Fibroblast of lung (primary cell): ENCODE results near the gene ZNF546. TPM values are rescaled to one million over a fixed set of nuclear protein-coding genes. Genes with fewer than 3 reads are reported as not detected.

Experiments
- DNase-seq, 2 donors: peaks; one replicate each; pipeline versions ENCODE4 v3.0.0 to v3.0.0-alpha.2; 2010; ENCODE audit warnings: low read depth in 2 of 2
- H2AFZ ChIP-seq: 2 replicates; pipeline ENCODE4 v1.5.1; 2012; ENCODE audit warnings: low read length, control low read depth, inconsistent platforms
- H3K27ac ChIP-seq: 2 replicates; pipeline ENCODE4 v1.5.1; 2011; ENCODE audit warnings: low read length, control low read depth; ENCODE audit not compliant: insufficient read depth
- H3K27me3 ChIP-seq: 2 replicates; pipeline ENCODE4 v1.5.1; 2011; ENCODE audit warnings: mild to moderate bottlenecking, low read length; ENCODE audit not compliant: control insufficient read depth, insufficient read depth
- H3K36me3 ChIP-seq: 2 replicates; pipeline ENCODE4 v1.5.1; 2011; ENCODE audit warnings: low read length; ENCODE audit not compliant: control insufficient read depth, insufficient read depth
- H3K4me1 ChIP-seq: 2 replicates; pipeline ENCODE4 v1.5.1; 2011; ENCODE audit warnings: low read length; ENCODE audit not compliant: control insufficient read depth, insufficient read depth; ENCODE audit errors: extremely low read depth
- H3K4me2 ChIP-seq: 2 replicates; pipeline ENCODE4 v1.5.1; 2011; ENCODE audit warnings: low read length, control low read depth; ENCODE audit not compliant: insufficient read depth; ENCODE audit errors: extremely low read depth
- H3K4me3 ChIP-seq, 4 experiments: fragments of 200-600 bp in 1 of 4; sonication (generic) in 1 of 4; replicated peaks in 1 of 4; 2 replicates each; pipeline ENCODE4 v1.5.1; 2011 to 2016; ENCODE audit warnings: low read length in 4 of 4, low read depth in 3 of 4, mild to moderate bottlenecking in 3 of 4, control low read depth in 2 of 4, inconsistent platforms in 1 of 4, mixed read lengths in 1 of 4; ENCODE audit not compliant: insufficient read depth in 1 of 4; ENCODE audit errors: control extremely low read depth in 1 of 4
- H3K79me2 ChIP-seq: 2 replicates; pipeline ENCODE4 v1.5.1; 2012; ENCODE audit warnings: mild to moderate bottlenecking, low read length, inconsistent platforms; ENCODE audit not compliant: control insufficient read depth, insufficient read depth
- H3K9ac ChIP-seq: 2 replicates; pipeline ENCODE4 v1.5.1; 2011; ENCODE audit warnings: mild to moderate bottlenecking, low read length, control low read depth; ENCODE audit not compliant: insufficient read depth
- H3K9me3 ChIP-seq: 2 replicates; pipeline ENCODE4 v1.5.1; 2012; ENCODE audit warnings: low read depth, low read length; ENCODE audit not compliant: control insufficient read depth, insufficient read depth
- H4K20me1 ChIP-seq: 2 replicates; pipeline ENCODE4 v1.5.1; 2011; ENCODE audit warnings: low read length; ENCODE audit not compliant: control insufficient read depth, insufficient read depth; ENCODE audit errors: extremely low read depth
- EZH2 ChIP-seq: IDR thresholded peaks from 2 replicates; pipeline ENCODE4 v1.5.1; 2012; ENCODE audit warnings: low read length, control low read depth, mild to moderate bottlenecking; ENCODE audit errors: missing control alignments
- polyA plus RNA-seq, 2 donors: library from polyadenylated mRNA; depleted of rRNA in 1 of 2; stranded (reverse) in 1 of 2; unstranded in 1 of 2; fragments of >200 nt; gene quantifications; 2 replicates each; pipeline ENCODE4 v1.2.1, GENCODE V29; 2011 to 2012; ENCODE audit warnings: missing spikeins in 1 of 2
- total RNA-seq: library from RNA; depleted of rRNA; stranded (reverse); fragments of >200 nt; gene quantifications from 2 replicates; pipeline ENCODE4 v1.2.1, GENCODE V29; 2014
- TF ChIP-seq, protein P1 (sequence below), 2 donors: IDR thresholded peaks in 1 of 2; conservative IDR thresholded peaks in 1 of 2; 1 replicate in 1 of 2; 2 replicates in 1 of 2; pipeline ENCODE4 v1.5.1; 2011 to 2012; ENCODE audit warnings: low read length in 2 of 2, control low read depth in 1 of 2, inconsistent platforms in 1 of 2, low read depth in 1 of 2, mild to moderate bottlenecking in 1 of 2

Gene ZNF546
- total and polyA plus RNA-seq, 2 donors (not counting 1 experiment from before 2014, with no cell fraction given) = 1.6 to 15.7 TPM

DNA sequence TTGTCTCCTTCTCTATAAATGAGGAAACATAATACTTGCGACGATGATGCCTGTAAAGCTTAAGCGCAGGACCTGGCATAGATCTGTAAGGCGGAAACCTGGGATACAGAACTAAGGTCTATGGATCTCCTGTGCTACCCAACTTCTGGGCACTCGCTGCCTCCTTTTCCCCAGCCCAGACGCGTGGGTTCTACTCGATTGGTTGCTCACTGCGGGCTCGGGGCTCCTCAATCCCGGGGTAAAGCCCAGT lies 26.5 kb upstream of the ZNF546 start:
- TF ChIP-seq, protein P1, sequence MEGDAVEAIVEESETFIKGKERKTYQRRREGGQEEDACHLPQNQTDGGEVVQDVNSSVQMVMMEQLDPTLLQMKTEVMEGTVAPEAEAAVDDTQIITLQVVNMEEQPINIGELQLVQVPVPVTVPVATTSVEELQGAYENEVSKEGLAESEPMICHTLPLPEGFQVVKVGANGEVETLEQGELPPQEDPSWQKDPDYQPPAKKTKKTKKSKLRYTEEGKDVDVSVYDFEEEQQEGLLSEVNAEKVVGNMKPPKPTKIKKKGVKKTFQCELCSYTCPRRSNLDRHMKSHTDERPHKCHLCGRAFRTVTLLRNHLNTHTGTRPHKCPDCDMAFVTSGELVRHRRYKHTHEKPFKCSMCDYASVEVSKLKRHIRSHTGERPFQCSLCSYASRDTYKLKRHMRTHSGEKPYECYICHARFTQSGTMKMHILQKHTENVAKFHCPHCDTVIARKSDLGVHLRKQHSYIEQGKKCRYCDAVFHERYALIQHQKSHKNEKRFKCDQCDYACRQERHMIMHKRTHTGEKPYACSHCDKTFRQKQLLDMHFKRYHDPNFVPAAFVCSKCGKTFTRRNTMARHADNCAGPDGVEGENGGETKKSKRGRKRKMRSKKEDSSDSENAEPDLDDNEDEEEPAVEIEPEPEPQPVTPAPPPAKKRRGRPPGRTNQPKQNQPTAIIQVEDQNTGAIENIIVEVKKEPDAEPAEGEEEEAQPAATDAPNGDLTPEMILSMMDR (conservative IDR thresholded peaks at IDR 0.05 in 1 of 2, IDR thresholded peaks at IDR 0.05 in 1 of 2; ENCODE audit: low read depth in 1 of 2, low read length in 2 of 2) = no peak

DNA sequence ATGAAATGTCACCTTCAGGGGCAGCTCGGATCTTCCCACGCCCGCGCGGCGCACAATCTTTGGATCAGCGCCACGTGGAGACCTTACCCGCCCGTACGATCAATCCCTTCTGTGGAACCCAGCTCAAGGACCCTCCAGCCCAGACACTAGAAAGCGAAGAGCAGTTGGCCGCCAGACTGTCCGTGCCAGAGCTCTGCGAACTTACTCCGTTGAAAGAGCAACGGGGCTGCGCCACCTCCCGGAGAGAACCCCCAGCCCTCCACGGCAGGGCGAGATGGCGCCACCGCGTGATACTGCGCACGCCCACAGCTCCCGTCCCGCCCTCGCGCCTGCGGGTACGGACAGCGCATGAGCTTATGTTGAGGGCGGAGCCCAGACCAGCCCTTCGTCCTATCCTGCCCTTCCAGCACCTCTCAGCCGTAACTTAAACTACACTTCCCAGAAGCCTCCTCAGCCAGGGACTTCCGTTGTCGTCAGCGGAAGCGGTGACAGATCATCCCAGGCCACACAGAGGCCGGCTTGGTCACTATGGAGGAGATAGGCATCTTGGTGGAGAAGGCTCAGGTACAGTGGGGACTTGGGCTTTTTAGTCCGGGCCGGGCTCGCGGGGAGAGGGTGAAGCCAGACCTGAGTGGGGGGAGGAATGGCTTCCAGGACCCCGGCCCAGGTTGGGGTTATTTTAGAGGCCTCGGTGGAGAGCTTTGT lies 26.0 kb upstream of the ZNF546 start, which contains the start of gene PSMC4:
PSMC4 (plus strand) TSS at position 491 of the 705 bp plus-strand sequence; CDS start at position 529, 38 bp downstream.
- peak; percentile 99 for DNase-seq
- H3K9ac ChIP-seq = peak within 1 kb of the TSS; percentile 87
- H3K4me1 ChIP-seq = no peaks in the 10 kb centered on the region
- H3K27ac ChIP-seq = peak within 1 kb of the TSS; percentile 95
- no peaks in the 10 kb centered on the region for H3K27me3 ChIP-seq
- H2AFZ ChIP-seq = peak within 1 kb of the TSS; percentile 78
- TF ChIP-seq, protein P1 (conservative IDR thresholded peaks at IDR 0.05 in 1 of 2, IDR thresholded peaks at IDR 0.05 in 1 of 2; ENCODE audit: low read depth in 1 of 2, low read length in 2 of 2) = peak; percentile 56 to 68
- no peak for TF ChIP-seq EZH2
- peaks cover 13% of the 10 kb centered on the region for H3K36me3 ChIP-seq
- peaks cover 19% of the 10 kb centered on the region for H3K79me2 ChIP-seq
- peak within 1 kb of the TSS; percentile 93 for H3K4me2 ChIP-seq
- H3K9me3 ChIP-seq = no peaks in the 10 kb centered on the region
- H3K4me3 ChIP-seq = peak within 1 kb of the TSS; percentile 89 to 99 (median 93)
- no peaks in the 10 kb centered on the region for H4K20me1 ChIP-seq

More for the DNA sequence above, 26.5 kb upstream of the ZNF546 start:
- Histone ChIP-seq H4K20me1 (no peaks in the 10 kb centered on the region), H3K4me1 (no peaks in the 10 kb centered on the region), H3K4me3 (peak overlapping the region; percentile 49 to 99 (median 80)), H3K9me3 (no peaks in the 10 kb centered on the region), H3K79me2 (peaks cover 19% of the 10 kb centered on the region), H2AFZ (peak overlapping the region; percentile 78), H3K9ac (peak overlapping the region; percentile 63), H3K27ac (peak overlapping the region; percentile 95), H3K36me3 (peaks cover 13% of the 10 kb centered on the region), H3K27me3 (no peaks in the 10 kb centered on the region), H3K4me2 (peak overlapping the region; percentile 74)
- no peak for DNase-seq

DNA sequence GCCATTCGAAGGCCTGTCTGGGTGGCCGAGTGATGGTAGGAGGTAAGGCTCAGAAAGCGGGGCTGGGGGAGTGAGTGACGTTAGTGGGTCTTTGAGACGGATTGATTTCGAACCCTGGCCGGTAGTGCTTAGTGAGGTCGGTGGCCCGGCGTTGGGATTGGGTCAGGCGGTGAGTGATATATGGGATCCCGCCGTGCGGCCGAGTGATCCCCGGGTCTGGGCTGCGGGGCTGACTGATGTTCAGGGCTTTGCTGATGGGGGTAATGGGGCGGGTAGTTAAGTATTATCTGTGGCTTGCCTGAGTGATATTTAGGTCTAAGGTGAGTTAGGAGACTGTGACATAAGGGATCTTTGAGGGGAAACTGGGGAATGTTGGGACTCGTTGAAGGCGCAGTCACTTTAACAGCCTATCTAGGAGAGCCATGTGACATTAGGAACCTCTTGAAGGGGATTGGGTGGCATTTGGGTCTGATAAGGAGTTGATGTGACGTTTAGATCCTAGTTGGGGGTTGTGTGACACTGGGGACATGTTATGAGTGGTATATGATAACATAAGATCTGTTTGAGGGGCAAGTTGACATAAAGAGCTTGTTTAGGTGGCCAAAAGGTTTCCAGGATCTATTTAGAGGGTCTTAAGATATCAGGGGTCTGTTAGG lies 25.4 kb upstream of the ZNF546 start:
- H3K9me3 ChIP-seq = no peaks in the 10 kb centered on the region
- peak overlapping the region; percentile 56 for H2AFZ ChIP-seq
- H3K27me3 ChIP-seq = no peaks in the 10 kb centered on the region
- H3K4me3 ChIP-seq = peak overlapping the region; percentile 89 to 99 (median 93)
- peak overlapping the region; percentile 93 for H3K4me2 ChIP-seq
- H4K20me1 ChIP-seq = no peaks in the 10 kb centered on the region
- TF ChIP-seq EZH2 = no peak
- TF ChIP-seq, protein P1 (conservative IDR thresholded peaks at IDR 0.05 in 1 of 2, IDR thresholded peaks at IDR 0.05 in 1 of 2; ENCODE audit: low read depth in 1 of 2, low read length in 2 of 2) = no peak
- peak overlapping the region; percentile 95 for H3K27ac ChIP-seq
- no peaks in the 10 kb centered on the region for H3K4me1 ChIP-seq
- H3K36me3 ChIP-seq = peaks cover 13% of the 10 kb centered on the region
- peaks cover 19% of the 10 kb centered on the region for H3K79me2 ChIP-seq
- no peak for DNase-seq
- H3K9ac ChIP-seq = peak overlapping the region; percentile 87
